Loucy (cell line): ENCODE data around the gene LHFPL6.

Source experiments
- H2AFZ ChIP-seq: fragments of 200-600 bp; sonication (generic); 2 replicates; pipeline ENCODE4 v1.6.0; 2016; ENCODE audit warnings: antibody characterized with exemption, mild to moderate bottlenecking, low read length, moderate library complexity
- H3F3A ChIP-seq: fragments of 200-600 bp; 2 replicates; pipeline ENCODE4 v1.6.0; 2016; ENCODE audit warnings: antibody characterized with exemption, low read depth, mild to moderate bottlenecking
- H3K27me3 ChIP-seq: fragments of 200-600 bp; sonication (generic); 2 replicates; pipeline ENCODE4 v1.6.1; 2014; ENCODE audit warnings: low read length, mild to moderate bottlenecking; ENCODE audit not compliant: insufficient read depth, poor library complexity, severe bottlenecking
- H3K36me3 ChIP-seq: fragments of 200-600 bp; sonication (generic); 2 replicates; pipeline ENCODE4 v1.6.1; 2016; ENCODE audit warnings: low read length; ENCODE audit not compliant: insufficient read depth
- H3K4me1 ChIP-seq: fragments of 200-600 bp; sonication (generic); 2 replicates; pipeline ENCODE4 v1.5.1; 2014; ENCODE audit warnings: low read length, mild to moderate bottlenecking; ENCODE audit not compliant: insufficient read depth, poor library complexity, severe bottlenecking
- H3K4me2 ChIP-seq: fragments of 200-600 bp; sonication (generic); 2 replicates; pipeline ENCODE4 v1.6.0; 2014; ENCODE audit warnings: antibody characterized with exemption, low read length, low read depth, mild to moderate bottlenecking; ENCODE audit not compliant: poor library complexity, severe bottlenecking
- H3K4me3 ChIP-seq: fragments of 200-600 bp; sonication (generic); 2 replicates; pipeline ENCODE4 v1.5.1; 2014; ENCODE audit warnings: low read length, mild to moderate bottlenecking, mixed read lengths; ENCODE audit not compliant: poor library complexity, severe bottlenecking
- H3K79me2 ChIP-seq: fragments of 200-600 bp; sonication (generic); 2 replicates; pipeline ENCODE4 v1.6.1; 2014; ENCODE audit warnings: low read length; ENCODE audit not compliant: insufficient read depth
- H3K9ac ChIP-seq: fragments of 200-600 bp; sonication (generic); 2 replicates; pipeline ENCODE4 v1.6.0; 2014; ENCODE audit warnings: mild to moderate bottlenecking, low read depth, low read length, moderate library complexity; ENCODE audit not compliant: poor library complexity, severe bottlenecking
- H3K9me2 ChIP-seq: fragments of 200-600 bp; sonication (generic); replicated peaks from 2 replicates; pipeline ENCODE4 v1.6.1; 2016; ENCODE audit warnings: low read depth, low read length, mixed read lengths
- H3K9me3 ChIP-seq: fragments of 200-600 bp; sonication (generic); 2 replicates; pipeline ENCODE4 v1.6.1; 2014; ENCODE audit warnings: mild to moderate bottlenecking, antibody characterized with exemption, low read length, low read depth; ENCODE audit not compliant: insufficient read depth
- H4K20me1 ChIP-seq: fragments of 200-600 bp; sonication (generic); 2 replicates; pipeline ENCODE4 v1.6.0; 2014; ENCODE audit warnings: antibody characterized with exemption, low read length, mild to moderate bottlenecking; ENCODE audit not compliant: insufficient read depth, poor library complexity, severe bottlenecking
- CTCF ChIP-seq: fragments of 200-600 bp; sonication (generic); conservative IDR thresholded peaks from 2 replicates; pipeline ENCODE4 v1.5.1; 2014; ENCODE audit warnings: mild to moderate bottlenecking, antibody characterized with exemption, low read length
- EZH2phosphoT487 ChIP-seq: fragments of 200-600 bp; IDR thresholded peaks from 2 replicates; pipeline ENCODE4 v1.6.1; 2018; ENCODE audit warnings: antibody characterized with exemption, mild to moderate bottlenecking, moderate library complexity, borderline replicate concordance

Gene LHFPL6

GRCh38 chr13:39596685-39597084, 6.3 kb downstream of the LHFPL6 start:
- Histone ChIP-seq H3K79me2 (no peaks in the 10 kb centered on the region), H3K4me2 (no peak overlapping the region), H3K27me3 (peaks cover 11% of the 10 kb centered on the region), H3K36me3 (no peaks in the 10 kb centered on the region), H4K20me1 (no peaks in the 10 kb centered on the region), H3K4me1 (no peaks in the 10 kb centered on the region), H2AFZ (no peak overlapping the region), H3K9me3 (no peaks in the 10 kb centered on the region), H3K9ac (no peak overlapping the region), H3K4me3 (no peak overlapping the region), H3F3A (no peaks in the 10 kb centered on the region), H3K9me2 (no peaks in the 10 kb centered on the region)
- TF ChIP-seq EZH2phosphoT487: no peak
- no peak for TF ChIP-seq CTCF

GRCh38 chr13:39596176-39596575, 6.8 kb downstream of the LHFPL6 start:
- H3F3A ChIP-seq: no peaks in the 10 kb centered on the region
- H4K20me1 ChIP-seq: no peaks in the 10 kb centered on the region
- H3K27me3 ChIP-seq: peaks cover 6% of the 10 kb centered on the region
- no peak overlapping the region for H3K4me2 ChIP-seq
- H3K9me2 ChIP-seq: no peaks in the 10 kb centered on the region
- no peak overlapping the region for H3K4me3 ChIP-seq
- H3K79me2 ChIP-seq: no peaks in the 10 kb centered on the region
- H3K36me3 ChIP-seq: no peaks in the 10 kb centered on the region
- TF ChIP-seq CTCF (no peak), EZH2phosphoT487 (no peak)
- no peaks in the 10 kb centered on the region for H3K4me1 ChIP-seq
- H2AFZ ChIP-seq: no peak overlapping the region
- no peaks in the 10 kb centered on the region for H3K9me3 ChIP-seq
- H3K9ac ChIP-seq: no peak overlapping the region

- H3K9ac ChIP-seq: no peak overlapping the region
Observed at GRCh38 chr13:39590466-39591036, 12.4 kb downstream of the LHFPL6 start.

More at GRCh38 chr13:39590466-39591036, 12.4 kb downstream of the LHFPL6 start:
- no peak overlapping the region for H3K4me2 ChIP-seq
- H2AFZ ChIP-seq: no peak overlapping the region
- H3F3A ChIP-seq: no peaks in the 10 kb centered on the region
- H3K9me2 ChIP-seq: no peaks in the 10 kb centered on the region
- no peak for TF ChIP-seq CTCF
- no peak for TF ChIP-seq EZH2phosphoT487
- no peak overlapping the region for H3K4me3 ChIP-seq
- no peaks in the 10 kb centered on the region for H3K79me2 ChIP-seq
- no peaks in the 10 kb centered on the region for H3K4me1 ChIP-seq
- H3K27me3 ChIP-seq: no peaks in the 10 kb centered on the region
- H3K9me3 ChIP-seq: no peaks in the 10 kb centered on the region
- no peaks in the 10 kb centered on the region for H3K36me3 ChIP-seq
- no peaks in the 10 kb centered on the region for H4K20me1 ChIP-seq
